GM19372 (cell line): ENCODE measurements around the gene KIN.
"Not testable (repeated sequence)": the region's sequence is repeated elsewhere in the genome, so short reads cannot be mapped to it uniquely, and the experiment has no call there.

ENCODE experiments used
- ATAC-seq: cut with Tn5 transposase; IDR thresholded peaks from one replicate; pipeline ENCODE4 v1.9.1; 2021; ENCODE audit warnings: mild to moderate bottlenecking, low read depth, moderate library complexity; ENCODE audit not compliant: unreplicated experiment

The KIN gene

GRCh38 chr10:7744307-7744706, 43.5 kb downstream of the KIN start:
- ATAC-seq = no peak

GRCh38 chr10:7738536-7739407, 49.0 kb downstream of the KIN start:
- no peak for ATAC-seq

- ATAC-seq = no peak
These were observed 53.0 kb downstream of the KIN start for GRCh38 chr10:7734821-7735220.

- ATAC-seq = no peak
These were observed 64.8 kb downstream of the KIN start for GRCh38 chr10:7722927-7723529.

- ATAC-seq = no peak
These were observed 67.3 kb downstream of the KIN start for GRCh38 chr10:7720478-7720877.

GRCh38 chr10:7718685-7719084, 69.1 kb downstream of the KIN start:
- ATAC-seq = no peak

GRCh38 chr10:7717767-7718166, 70.0 kb downstream of the KIN start:
- ATAC-seq = no peak

GRCh38 chr10:7715515-7715914, 72.3 kb downstream of the KIN start:
- no peak for ATAC-seq

- not testable (repeated sequence) for ATAC-seq
These were observed 76.7 kb downstream of the KIN start for GRCh38 chr10:7711075-7711474.

GRCh38 chr10:7710446-7710845, 77.3 kb downstream of the KIN start:
- ATAC-seq = no peak

GRCh38 chr10:7708832-7709231, 79.0 kb downstream of the KIN start:
- no peak for ATAC-seq

- no peak for ATAC-seq
These were observed 79.8 kb downstream of the KIN start for GRCh38 chr10:7707858-7708622.

- no peak for ATAC-seq
These were observed 80.7 kb downstream of the KIN start for GRCh38 chr10:7707102-7707501.

GRCh38 chr10:7706534-7707073, 81.2 kb downstream of the KIN start:
- no peak for ATAC-seq

GRCh38 chr10:7705341-7705740, 82.5 kb downstream of the KIN start:
- no peak for ATAC-seq

- ATAC-seq = no peak
These were observed 83.4 kb downstream of the KIN start for GRCh38 chr10:7704071-7705016.

GRCh38 chr10:7703140-7703539, 84.7 kb downstream of the KIN start, which contains the start of gene ITIH2:
Gene ITIH2, plus strand, starts transcription at chr10:7703316. Its CDS starts 119 bp downstream, at chr10:7703435.
- no peak for ATAC-seq

- ATAC-seq = no peak
These were observed 85.4 kb downstream of the KIN start for GRCh38 chr10:7702288-7702812.

GRCh38 chr10:7701158-7701742, 86.5 kb downstream of the KIN start:
- ATAC-seq = no peak
